BLaER1 treated with 17β-estradiol and CSF1 and Interleukin-3, amounts not matched to agents 10 nM and 100 nM (cell line): ENCODE data around the gene CD300LG.

Experiments
- H3K27ac ChIP-seq, 11 experiments: shearing (Covaris generic); formaldehyde crosslinking; 2 replicates each; pipeline ENCODE4 v1.8.1; 2022
- H3K27me3 ChIP-seq, 11 experiments: shearing (Covaris generic); formaldehyde crosslinking; 2 replicates each; pipeline ENCODE4 v1.8.1; 2022
- H3K36me3 ChIP-seq, 11 experiments: shearing (Covaris generic); formaldehyde crosslinking; 2 replicates each; pipeline ENCODE4 v1.8.1; 2022
- H3K4me1 ChIP-seq, 10 experiments: shearing (Covaris generic); formaldehyde crosslinking; 2 replicates each; pipeline ENCODE4 v1.8.1; 2022
- H3K4me2 ChIP-seq, 11 experiments: shearing (Covaris generic); formaldehyde crosslinking; 2 replicates each; pipeline ENCODE4 v1.8.1; 2022
- H3K4me3 ChIP-seq, 10 experiments: shearing (Covaris generic); formaldehyde crosslinking; 2 replicates each; pipeline ENCODE4 v1.8.1; 2022
- H3K9ac ChIP-seq, 11 experiments: shearing (Covaris generic); formaldehyde crosslinking; 2 replicates each; pipeline ENCODE4 v1.8.1; 2022
- H3K9me3 ChIP-seq, 11 experiments: shearing (Covaris generic); formaldehyde crosslinking; replicated peaks in 1 of 11; 2 replicates each; pipeline ENCODE4 v1.8.1; 2022
- H4K20me1 ChIP-seq, 11 experiments: shearing (Covaris generic); formaldehyde crosslinking; 2 replicates each; pipeline ENCODE4 v1.8.1; 2022
- Cebpa-rat ChIP-seq, 11 experiments: shearing (Covaris generic); IDR thresholded peaks; 2 replicates each; pipeline ENCODE4 v1.8.1; 2022

CD300LG gene

DNA sequence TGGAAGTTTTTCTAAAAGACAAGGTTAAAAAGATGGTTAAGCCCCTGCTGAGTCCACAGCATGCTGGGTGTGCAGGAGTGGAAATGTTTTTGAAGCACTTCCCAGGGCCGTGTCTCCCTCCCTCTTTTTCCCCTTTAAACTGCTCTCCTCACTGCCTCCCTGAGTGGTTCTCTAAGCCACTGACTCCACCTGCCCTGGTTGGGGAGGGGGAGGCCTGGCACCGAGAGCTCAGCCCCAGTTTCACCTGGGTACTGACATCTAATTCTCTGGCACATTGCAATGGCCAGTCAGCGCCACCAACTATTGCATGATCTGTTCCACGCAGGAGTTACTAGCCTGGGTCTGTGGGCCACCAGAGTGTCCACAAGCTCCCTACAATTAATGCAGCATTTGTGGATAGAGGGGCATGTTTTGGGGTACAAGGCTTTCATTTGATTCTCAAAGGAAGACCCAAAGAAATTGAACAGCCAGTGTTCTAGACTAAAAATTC is 36.7 kb upstream of the CD300LG start:
- H3K27ac ChIP-seq = no peak overlapping the region
- TF ChIP-seq Cebpa-rat (IDR thresholded peaks at IDR 0.05) = no peak
- H3K9ac ChIP-seq = no peak overlapping the region
- no peaks in the 10 kb centered on the region for H3K27me3 ChIP-seq
- H3K4me2 ChIP-seq = no peak overlapping the region
- H4K20me1 ChIP-seq = no peaks in the 10 kb centered on the region
- peaks cover 0 to 93% (median 8%) of the 10 kb centered on the region in 11 experiments; a peak in 10 of 22 replicates for H3K36me3 ChIP-seq
- H3K9me3 ChIP-seq = peaks cover 0 to 6% (median 0%) of the 10 kb centered on the region in 11 experiments; a peak in 3 of 22 replicates
- no peak overlapping the region for H3K4me3 ChIP-seq
- H3K4me1 ChIP-seq = peaks cover 0 to 16% (median 7%) of the 10 kb centered on the region in 10 experiments; a peak in 11 of 20 replicates

DNA sequence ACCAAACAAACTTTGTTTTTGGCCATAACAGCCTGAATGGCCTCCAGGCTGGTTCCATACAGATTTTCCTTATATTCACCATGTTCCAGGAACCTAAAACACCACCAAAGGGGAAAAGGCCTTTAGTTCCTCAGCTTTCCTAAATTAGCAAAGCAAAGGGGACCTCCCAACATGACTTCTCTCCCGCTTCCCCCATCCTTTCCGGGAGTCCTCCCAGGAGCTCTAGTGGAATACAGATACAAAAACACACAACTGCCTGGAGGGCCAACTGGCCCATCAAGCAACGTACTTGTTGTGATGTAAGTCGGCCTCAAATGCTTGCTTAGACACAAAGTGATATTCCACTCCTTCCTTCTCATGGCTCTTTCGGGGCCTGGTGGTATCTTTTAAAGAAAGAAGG is 36.2 kb upstream of the CD300LG start:
- H3K9me3 ChIP-seq = 0 out of 22 replicates have a peak, but pooled peaks cover 0 to under 1% (median 0%) of the 10 kb centered on the region in 11 experiments
- H3K27me3 ChIP-seq = no peaks in the 10 kb centered on the region
- no peak overlapping the region for H3K9ac ChIP-seq
- TF ChIP-seq Cebpa-rat (IDR thresholded peaks at IDR 0.05) = no peak
- no peaks in the 10 kb centered on the region for H4K20me1 ChIP-seq
- peaks cover 0 to 90% (median 8%) of the 10 kb centered on the region in 11 experiments; a peak in 9 of 22 replicates for H3K36me3 ChIP-seq
- H3K4me1 ChIP-seq = peaks cover 0 to 18% (median 7%) of the 10 kb centered on the region in 10 experiments; a peak in 11 of 20 replicates
- no peak overlapping the region for H3K4me3 ChIP-seq
- H3K27ac ChIP-seq = no peak overlapping the region
- H3K4me2 ChIP-seq = no peak overlapping the region

DNA sequence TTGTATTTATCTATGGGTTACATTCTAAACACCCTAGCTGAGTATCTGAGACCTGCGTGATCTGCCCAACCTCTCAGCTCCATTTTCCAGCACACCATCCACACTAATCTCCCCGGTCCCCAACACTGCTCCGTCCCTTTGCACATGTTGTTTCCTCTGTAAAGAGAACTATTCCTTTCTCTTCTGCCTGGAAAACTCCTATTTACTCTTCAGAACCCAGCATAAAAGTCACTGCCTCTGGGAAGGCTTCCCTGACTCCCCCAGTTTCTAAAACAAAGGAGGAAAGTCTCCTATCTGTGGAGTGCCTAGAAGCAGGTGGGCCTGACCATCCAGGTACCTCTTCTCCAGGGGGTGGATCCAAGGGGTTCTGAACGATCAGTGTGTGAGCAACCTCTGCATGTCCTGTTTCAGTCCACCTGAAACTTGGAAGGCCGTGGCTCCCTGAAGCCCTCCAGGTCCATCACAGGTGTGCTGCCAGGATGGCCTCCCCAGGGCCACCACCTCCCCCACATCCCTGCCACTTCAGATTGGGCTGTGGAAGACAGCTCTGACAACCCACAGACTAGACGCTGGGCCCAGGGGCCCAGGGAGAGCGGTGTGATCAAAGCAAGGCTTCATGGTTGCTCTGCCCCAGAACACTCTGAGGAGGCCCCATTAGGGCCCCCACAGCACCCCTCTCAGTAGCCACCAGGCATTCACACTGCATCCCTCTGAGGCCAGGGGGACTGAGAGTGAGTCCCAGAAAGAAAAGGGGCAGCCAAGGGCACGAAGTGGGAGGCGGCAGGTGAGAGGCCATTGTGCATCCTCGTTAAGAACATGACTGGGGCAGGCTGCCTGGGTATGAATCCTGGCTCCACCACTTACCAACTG is 34.3 kb upstream of the CD300LG start:
- H3K27ac ChIP-seq = no peak overlapping the region
- no peak overlapping the region for H3K4me2 ChIP-seq
- no peak for TF ChIP-seq Cebpa-rat (IDR thresholded peaks at IDR 0.05)
- no peaks in the 10 kb centered on the region for H3K27me3 ChIP-seq
- H3K9me3 ChIP-seq = no peaks in the 10 kb centered on the region
- H3K4me3 ChIP-seq = no peak overlapping the region
- H4K20me1 ChIP-seq = no peaks in the 10 kb centered on the region
- peaks cover 0 to 18% (median 7%) of the 10 kb centered on the region in 10 experiments; a peak in 11 of 20 replicates for H3K4me1 ChIP-seq
- H3K9ac ChIP-seq = no peak overlapping the region
- peaks cover 0 to 85% (median 8%) of the 10 kb centered on the region in 11 experiments; a peak in 9 of 22 replicates for H3K36me3 ChIP-seq

DNA sequence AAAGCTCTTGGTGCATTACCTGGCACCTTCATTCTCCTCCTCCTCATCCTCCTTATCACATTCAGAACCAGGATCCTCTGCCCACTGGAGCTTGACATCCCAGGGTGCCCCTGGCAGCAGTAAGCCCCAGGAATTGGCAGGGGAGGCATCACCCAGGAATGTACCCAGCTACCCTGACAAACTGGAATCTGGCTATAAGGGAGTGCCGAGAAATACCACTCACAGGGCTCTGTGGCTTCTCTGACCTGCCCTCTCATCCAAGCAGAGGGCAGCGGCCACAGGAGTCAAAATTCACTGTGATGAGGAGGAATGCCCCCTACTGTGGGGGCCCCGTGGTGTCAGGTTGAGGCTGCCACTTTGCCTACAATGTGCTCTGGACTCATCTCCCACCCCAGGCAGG is 33.6 kb upstream of the CD300LG start:
- Histone ChIP-seq H3K9me3 (no peaks in the 10 kb centered on the region), H3K9ac (no peak overlapping the region), H3K27ac (no peak overlapping the region), H3K4me1 (peaks cover 0 to 18% (median 7%) of the 10 kb centered on the region in 10 experiments; a peak in 11 of 20 replicates), H3K27me3 (no peaks in the 10 kb centered on the region), H3K4me2 (no peak overlapping the region), H3K4me3 (no peak overlapping the region), H3K36me3 (peaks cover 0 to 84% (median 7%) of the 10 kb centered on the region in 11 experiments; a peak in 9 of 22 replicates), H4K20me1 (no peaks in the 10 kb centered on the region)
- no peak for TF ChIP-seq Cebpa-rat (IDR thresholded peaks at IDR 0.05)

DNA sequence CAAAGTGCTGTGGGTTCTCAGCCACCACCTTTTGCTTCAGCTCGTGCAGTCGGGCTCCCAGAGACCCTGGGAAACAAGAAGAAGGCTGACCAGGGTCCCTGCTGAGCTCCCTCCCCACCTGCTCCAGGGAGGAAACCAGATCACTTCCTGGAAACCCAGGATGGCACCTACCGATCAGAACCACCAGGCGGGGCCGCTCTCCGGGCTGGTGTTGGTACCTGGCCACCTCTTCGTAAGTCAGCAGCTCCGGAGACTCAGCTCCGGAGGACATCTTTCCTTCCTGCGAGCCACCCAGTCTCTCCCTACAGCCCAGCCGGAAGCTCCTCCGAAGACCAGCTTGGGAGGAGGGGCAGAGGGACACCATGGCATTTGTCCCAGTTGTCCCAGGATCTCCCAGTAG is 33.0 kb upstream of the CD300LG start:
- Histone ChIP-seq H3K27me3 (no peaks in the 10 kb centered on the region), H3K4me3 (no peak overlapping the region), H3K4me2 (0 out of 22 replicates have a peak overlapping the region, but pooled peaks of 1 of the 11 experiments have one; percentile 53), H3K27ac (no peak overlapping the region), H3K9me3 (no peaks in the 10 kb centered on the region), H3K4me1 (peaks cover 0 to 18% (median 7%) of the 10 kb centered on the region in 10 experiments; a peak in 11 of 20 replicates), H3K9ac (no peak overlapping the region), H3K36me3 (peaks cover 0 to 84% (median under 1%) of the 10 kb centered on the region in 11 experiments; a peak in 9 of 22 replicates), H4K20me1 (no peaks in the 10 kb centered on the region)
- TF ChIP-seq Cebpa-rat (IDR thresholded peaks at IDR 0.05) = no peak

DNA sequence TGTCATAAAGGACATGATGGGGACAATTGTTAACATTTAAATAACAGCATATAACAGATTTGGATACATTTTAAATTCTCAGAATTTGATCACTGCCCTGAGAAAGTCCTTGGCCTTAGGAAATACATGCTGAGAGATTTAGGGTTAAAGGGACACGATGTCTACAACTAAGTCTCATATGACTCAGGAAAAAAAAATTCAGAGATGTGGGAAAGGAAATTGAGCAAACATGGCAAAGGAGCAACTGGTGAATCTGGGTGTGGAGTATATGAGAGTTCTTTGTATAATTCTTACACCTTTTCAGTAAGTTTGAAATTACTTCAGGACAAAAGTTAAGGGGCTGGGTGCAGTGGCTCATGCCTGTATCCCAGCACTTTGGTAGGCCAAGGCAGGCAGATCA is 32.3 kb upstream of the CD300LG start:
- TF ChIP-seq Cebpa-rat (IDR thresholded peaks at IDR 0.05) = no peak
- H3K9me3 ChIP-seq = no peaks in the 10 kb centered on the region
- peaks cover 0 to 82% (median 0%) of the 10 kb centered on the region in 11 experiments; a peak in 8 of 22 replicates for H3K36me3 ChIP-seq
- H3K27me3 ChIP-seq = no peaks in the 10 kb centered on the region
- H3K27ac ChIP-seq = no peak overlapping the region
- H3K4me3 ChIP-seq = no peak overlapping the region
- no peak overlapping the region for H3K9ac ChIP-seq
- peak overlapping the region in 4 of 11 experiments; percentile 41 to 61 (median 56); a peak in 6 of 22 replicates for H3K4me2 ChIP-seq
- H4K20me1 ChIP-seq = no peaks in the 10 kb centered on the region
- H3K4me1 ChIP-seq = peaks cover 0 to 22% (median 7%) of the 10 kb centered on the region in 10 experiments; a peak in 11 of 20 replicates

DNA sequence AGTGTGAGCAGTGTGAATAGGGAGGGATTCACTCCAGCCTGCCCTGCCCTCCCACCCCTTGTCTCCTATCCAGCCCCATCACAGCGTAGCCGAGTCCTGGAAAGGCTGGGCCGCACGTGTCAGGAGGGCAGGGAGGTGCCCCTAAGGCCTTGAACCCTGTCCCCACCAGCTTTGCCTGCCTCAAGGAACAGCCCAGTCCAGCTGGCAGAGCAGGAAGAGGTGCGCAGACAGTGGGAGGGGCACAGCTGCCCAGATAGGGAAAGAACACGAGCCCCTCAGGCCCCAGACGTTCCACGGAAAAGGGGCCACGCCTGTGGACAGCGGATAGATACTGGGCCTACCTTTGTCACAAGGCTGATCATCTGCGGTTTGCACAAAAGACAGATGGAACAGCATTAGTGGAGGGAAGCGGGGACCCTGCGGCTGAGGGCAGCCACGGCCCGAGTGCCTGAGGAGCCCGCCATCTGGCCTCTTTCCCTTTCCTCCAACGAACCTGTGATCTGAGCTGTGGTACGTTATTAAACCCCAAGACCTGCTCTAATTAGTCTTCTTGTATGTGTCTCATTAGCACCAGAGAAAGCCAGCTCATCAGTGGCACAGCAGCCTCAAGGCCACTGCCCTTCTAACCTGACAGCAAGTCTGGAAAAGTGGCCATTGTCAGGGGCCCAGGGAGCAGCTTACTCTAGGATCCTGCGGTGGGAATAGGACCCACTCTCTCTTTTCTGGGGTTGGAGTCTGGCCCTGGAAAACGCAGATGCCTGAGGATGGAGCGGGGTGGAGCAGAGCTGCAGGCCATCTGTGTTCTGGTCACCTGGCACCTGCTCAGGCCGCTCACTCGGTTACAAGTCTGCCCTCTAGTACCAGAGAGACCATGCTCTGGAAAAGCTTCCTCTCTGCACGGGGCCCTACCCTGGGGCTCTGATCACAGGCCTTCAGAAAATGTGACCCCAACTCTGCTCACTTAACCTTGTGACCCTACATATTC is 30.3 kb upstream of the CD300LG start:
- peaks cover 0 to 22% (median 7%) of the 10 kb centered on the region in 10 experiments; a peak in 11 of 20 replicates for H3K4me1 ChIP-seq
- no peak overlapping the region for H3K27ac ChIP-seq
- H3K9me3 ChIP-seq = no peaks in the 10 kb centered on the region
- H3K4me3 ChIP-seq = no peak overlapping the region
- TF ChIP-seq Cebpa-rat (IDR thresholded peaks at IDR 0.05) = no peak
- H3K4me2 ChIP-seq = no peak overlapping the region
- H4K20me1 ChIP-seq = no peaks in the 10 kb centered on the region
- no peak overlapping the region for H3K9ac ChIP-seq
- H3K36me3 ChIP-seq = peaks cover 0 to 85% (median 0%) of the 10 kb centered on the region in 11 experiments; a peak in 8 of 22 replicates
- no peaks in the 10 kb centered on the region for H3K27me3 ChIP-seq

DNA sequence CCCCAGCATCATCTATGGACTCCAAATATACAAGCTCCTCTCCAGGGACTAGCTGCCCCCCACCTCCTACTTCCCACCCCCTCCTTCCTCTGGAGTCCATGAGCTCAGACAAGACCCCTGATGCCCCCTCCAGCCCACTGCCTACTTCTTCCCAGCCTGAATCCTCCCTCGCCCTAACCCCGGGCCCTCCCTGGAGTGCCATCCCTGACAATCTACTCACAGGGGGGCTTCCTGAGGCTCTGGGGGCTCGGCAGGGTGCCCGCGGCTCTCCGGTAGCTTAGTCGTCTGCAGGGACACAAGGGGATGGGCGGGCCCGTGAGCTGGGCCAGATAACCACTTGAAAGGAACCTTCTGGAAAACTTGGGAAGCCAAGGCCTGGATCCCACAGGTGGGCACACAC is 29.1 kb upstream of the CD300LG start:
- no peak overlapping the region for H3K9ac ChIP-seq
- no peak overlapping the region for H3K4me3 ChIP-seq
- no peak overlapping the region for H3K27ac ChIP-seq
- no peak for TF ChIP-seq Cebpa-rat (IDR thresholded peaks at IDR 0.05)
- no peaks in the 10 kb centered on the region for H3K27me3 ChIP-seq
- peaks cover 0 to 87% (median 0%) of the 10 kb centered on the region in 11 experiments; a peak in 8 of 22 replicates for H3K36me3 ChIP-seq
- no peaks in the 10 kb centered on the region for H4K20me1 ChIP-seq
- H3K4me1 ChIP-seq = peaks cover 0 to 22% (median 7%) of the 10 kb centered on the region in 10 experiments; a peak in 11 of 20 replicates
- no peaks in the 10 kb centered on the region for H3K9me3 ChIP-seq
- H3K4me2 ChIP-seq = no peak overlapping the region
